H1 (cell line): ENCODE measurements around the gene KCNC1. TPM values are rescaled to one million over a fixed set of nuclear protein-coding genes. Genes with fewer than 3 reads are reported as not detected.

ENCODE experiments used
- BCL11A ChIP-seq, 2 experiments: IDR thresholded peaks; one replicate each; pipeline ENCODE4 v1.6.1; 2011; ENCODE audit warnings: low read depth in 2 of 2, low read length in 2 of 2, mild to moderate bottlenecking in 2 of 2
- CHD7 ChIP-seq: fragments of 300-600 bp; sonication (generic); IDR thresholded peaks from 2 replicates; pipeline ENCODE4 v1.7.1; 2012; ENCODE audit warnings: low read length, moderate library complexity, mild to moderate bottlenecking, inconsistent platforms; ENCODE audit not compliant: insufficient replicate concordance
- CTBP2 ChIP-seq: IDR thresholded peaks from 2 replicates; pipeline ENCODE4 v1.7.0; 2011; ENCODE audit warnings: borderline replicate concordance, mild to moderate bottlenecking, moderate library complexity, mixed read lengths, low read length; ENCODE audit not compliant: insufficient read depth, insufficient read length
- EP300 ChIP-seq, 2 experiments: IDR thresholded peaks; 1 replicate in 1 of 2; 2 replicates in 1 of 2; pipeline ENCODE4 v1.6.1; 2011 to 2012; ENCODE audit warnings: low read depth in 2 of 2, low read length in 2 of 2, mild to moderate bottlenecking in 2 of 2, borderline replicate concordance in 1 of 2, inconsistent platforms in 1 of 2, moderate library complexity in 1 of 2
- POLR2A ChIP-seq, 2 experiments: IDR thresholded peaks; 1 replicate in 1 of 2; 2 replicates in 1 of 2; pipeline ENCODE4 v1.6.1; 2011; ENCODE audit warnings: low read depth in 2 of 2, low read length in 2 of 2, mild to moderate bottlenecking in 2 of 2; ENCODE audit errors: control extremely low read depth in 1 of 2
- polyA plus RNA-seq, 7 experiments: library from polyadenylated mRNA; depleted of rRNA in 3 of 7; stranded (reverse) in 5 of 7; unstranded in 2 of 7; fragments of >200 nt in 5 of 7; fragments of 200-250 nt in 2 of 7; gene quantifications; 1 replicate in 5 of 7; 2 replicates in 1 of 7; 4 replicates in 1 of 7; pipeline versions ENCODE4 v1.2.1 to v1.2.3, GENCODE V29; 2011 to 2013; ENCODE audit warnings: missing spikeins in 2 of 7, mixed read lengths in 2 of 7
- total RNA-seq: library from RNA; stranded (reverse); fragmentation: NEBNext Ultra II Directional; extraction: Animal tissue kit (Norgen Biotek cat#: 25700); gene quantifications from 2 replicates; pipeline ENCODE4 v1.2.1, GENCODE V29; 2021

Gene KCNC1
- total and polyA plus RNA-seq, 2 of the 8 experiments (the other 6 are each of a cell fraction or from before 2014, with no cell fraction given) = 0.11 to 0.26 TPM

DNA sequence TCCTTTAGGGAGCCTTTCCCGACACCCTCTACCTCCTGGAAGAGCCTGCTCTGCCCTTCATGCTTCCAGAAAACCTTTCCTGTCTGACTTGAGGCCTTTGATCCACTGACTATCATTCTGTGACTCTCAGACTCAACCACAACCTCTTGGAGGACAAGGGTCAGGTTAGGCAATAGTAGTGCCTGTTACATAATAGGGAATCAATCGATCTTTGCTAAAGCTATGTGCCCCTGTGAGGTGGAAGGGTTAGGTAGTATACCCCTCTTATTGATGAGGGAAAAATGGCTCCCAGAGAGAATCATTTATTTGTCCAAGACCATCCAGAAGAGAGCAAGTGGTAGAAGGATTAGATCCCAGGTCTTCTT lies 16.2 kb downstream of the KCNC1 start (continued):
- TF ChIP-seq CTBP2 (no peak), POLR2A (IDR thresholded peaks at IDR 0.05; ENCODE audit: control extremely low read depth in 1 of 2, low read depth in 2 of 2, low read length in 2 of 2) (no peak), CHD7 (no peak), BCL11A (IDR thresholded peaks at IDR 0.05; ENCODE audit: low read depth in 2 of 2, low read length in 2 of 2) (no peak), EP300 (IDR thresholded peaks at IDR 0.05; ENCODE audit: borderline replicate concordance in 1 of 2, low read depth in 2 of 2, low read length in 2 of 2) (no peak)
